Measurements from ENCODE around the gene SLC25A21.

- TF ChIP-seq, protein P1, sequence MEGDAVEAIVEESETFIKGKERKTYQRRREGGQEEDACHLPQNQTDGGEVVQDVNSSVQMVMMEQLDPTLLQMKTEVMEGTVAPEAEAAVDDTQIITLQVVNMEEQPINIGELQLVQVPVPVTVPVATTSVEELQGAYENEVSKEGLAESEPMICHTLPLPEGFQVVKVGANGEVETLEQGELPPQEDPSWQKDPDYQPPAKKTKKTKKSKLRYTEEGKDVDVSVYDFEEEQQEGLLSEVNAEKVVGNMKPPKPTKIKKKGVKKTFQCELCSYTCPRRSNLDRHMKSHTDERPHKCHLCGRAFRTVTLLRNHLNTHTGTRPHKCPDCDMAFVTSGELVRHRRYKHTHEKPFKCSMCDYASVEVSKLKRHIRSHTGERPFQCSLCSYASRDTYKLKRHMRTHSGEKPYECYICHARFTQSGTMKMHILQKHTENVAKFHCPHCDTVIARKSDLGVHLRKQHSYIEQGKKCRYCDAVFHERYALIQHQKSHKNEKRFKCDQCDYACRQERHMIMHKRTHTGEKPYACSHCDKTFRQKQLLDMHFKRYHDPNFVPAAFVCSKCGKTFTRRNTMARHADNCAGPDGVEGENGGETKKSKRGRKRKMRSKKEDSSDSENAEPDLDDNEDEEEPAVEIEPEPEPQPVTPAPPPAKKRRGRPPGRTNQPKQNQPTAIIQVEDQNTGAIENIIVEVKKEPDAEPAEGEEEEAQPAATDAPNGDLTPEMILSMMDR (IDR thresholded peaks at IDR 0.05) = no peak
- no peak for TF ChIP-seq POLR2A (IDR thresholded peaks at IDR 0.05)
Observed at GRCh38 chr14:36672095-36672494, 500.3 kb downstream of the SLC25A21 start.

All from lower leg skin (tissue), 3 donors.